ENCODE results near the gene NRP2.

The NRP2 gene

GRCh38 chr2:205808486-205809121 is 126.3 kb downstream of the NRP2 start:
- DNase-seq (ENCODE audit: low read depth), result no peak

GRCh38 chr2:205811387-205811786 is 129.1 kb downstream of the NRP2 start:
- no peak for DNase-seq (ENCODE audit: low read depth)

- no peak for DNase-seq (ENCODE audit: low read depth)
Observed at GRCh38 chr2:205814039-205814364, 131.7 kb downstream of the NRP2 start.

GRCh38 chr2:205815673-205816072 is 133.4 kb downstream of the NRP2 start:
- DNase-seq (ENCODE audit: low read depth), result no peak

- no peak for DNase-seq (ENCODE audit: low read depth)
Observed at GRCh38 chr2:205816268-205816667, 134.0 kb downstream of the NRP2 start.

GRCh38 chr2:205822579-205822978 is 140.3 kb downstream of the NRP2 start:
- no peak for DNase-seq (ENCODE audit: low read depth)

- no peak for DNase-seq (ENCODE audit: low read depth)
Observed at GRCh38 chr2:205827809-205828365, 145.6 kb downstream of the NRP2 start.

GRCh38 chr2:205833864-205834263 is 151.6 kb downstream of the NRP2 start:
- DNase-seq (ENCODE audit: low read depth), result no peak

GRCh38 chr2:205834796-205835195 is 152.5 kb downstream of the NRP2 start:
- DNase-seq (ENCODE audit: low read depth), result no peak

- DNase-seq (ENCODE audit: low read depth), result no peak
Observed at GRCh38 chr2:205835251-205835791, 153.0 kb downstream of the NRP2 start.

GRCh38 chr2:205835923-205836322 is 153.6 kb downstream of the NRP2 start:
- DNase-seq (ENCODE audit: low read depth), result no peak

GRCh38 chr2:205836477-205837221 is 154.3 kb downstream of the NRP2 start:
- no peak for DNase-seq (ENCODE audit: low read depth)

- no peak for DNase-seq (ENCODE audit: low read depth)
Observed at GRCh38 chr2:205837663-205838062, 155.4 kb downstream of the NRP2 start.

GRCh38 chr2:205845446-205845845 is 163.1 kb downstream of the NRP2 start:
- no peak for DNase-seq (ENCODE audit: low read depth)

Measured in stimulated activated CD8-positive, alpha-beta memory T cell treated with anti-CD3 and anti-CD28 coated beads, Interleukin-7, amount 100 ng/mL, for 24 hours (primary cell).